Bronchial epithelial cell (primary cell): Measurements from ENCODE around the gene EIF3C. TPM values are rescaled to one million over a fixed set of nuclear protein-coding genes. Genes with fewer than 3 reads are reported as not detected.
"Not testable (repeated sequence)": the region's sequence is repeated elsewhere in the genome, so short reads cannot be mapped to it uniquely, and the experiment has no call there.

Source experiments
- DNase-seq: peaks from one replicate; pipeline ENCODE4 v3.0.0-alpha.2; 2010; ENCODE audit warnings: low read depth
- FAIRE-seq: peaks from 2 replicates; lab custom pipeline; 2011; peaks lifted over from hg19 to GRCh38; lab: Jason Lieb, UNC
- H3K27me3 ChIP-seq: 2 replicates; pipeline ENCODE4 v1.5.1; 2011; ENCODE audit warnings: low read length; ENCODE audit not compliant: control insufficient read depth, insufficient read depth
- H3K36me3 ChIP-seq: 2 replicates; pipeline ENCODE4 v1.5.1; 2011; ENCODE audit warnings: low read length; ENCODE audit not compliant: control insufficient read depth, insufficient read depth
- H3K4me3 ChIP-seq: 2 replicates; pipeline ENCODE4 v1.5.1; 2011; ENCODE audit warnings: mild to moderate bottlenecking, low read depth, low read length, control low read depth
- total RNA-seq: library from RNA; depleted of rRNA; stranded (reverse); fragments of >200 nt; gene quantifications from 2 replicates; pipeline ENCODE4 v1.2.1, GENCODE V29; 2014

Gene EIF3C
- total RNA-seq, 1 donor from 2014 or later, result 175 TPM

GRCh38 chr16:28722852-28723650 lies 11.8 kb downstream of the EIF3C start:
- not testable (repeated sequence) for H3K4me3 ChIP-seq, FAIRE-seq, H3K27me3 ChIP-seq, DNase-seq, H3K36me3 ChIP-seq

- H3K4me3 ChIP-seq, FAIRE-seq, DNase-seq, H3K36me3 ChIP-seq, H3K27me3 ChIP-seq: not testable (repeated sequence)
These were observed 20.0 kb downstream of the EIF3C start for GRCh38 chr16:28731253-28731652.

- not testable (repeated sequence) for H3K4me3 ChIP-seq, H3K36me3 ChIP-seq, H3K27me3 ChIP-seq, FAIRE-seq, DNase-seq
These were observed 21.3 kb downstream of the EIF3C start for GRCh38 chr16:28732455-28733124.

- not testable (repeated sequence) for H3K36me3 ChIP-seq, DNase-seq, H3K4me3 ChIP-seq, FAIRE-seq, H3K27me3 ChIP-seq
These were observed 28.5 kb downstream of the EIF3C start for GRCh38 chr16:28739787-28740186.

GRCh38 chr16:28740631-28741030 lies 29.4 kb downstream of the EIF3C start:
- not testable (repeated sequence) for H3K36me3 ChIP-seq, H3K4me3 ChIP-seq, H3K27me3 ChIP-seq, FAIRE-seq, DNase-seq

GRCh38 chr16:28741295-28741694 lies 30.0 kb downstream of the EIF3C start:
- not testable (repeated sequence) for DNase-seq, H3K4me3 ChIP-seq, H3K36me3 ChIP-seq, FAIRE-seq, H3K27me3 ChIP-seq

- DNase-seq, FAIRE-seq, H3K27me3 ChIP-seq, H3K36me3 ChIP-seq, H3K4me3 ChIP-seq: not testable (repeated sequence)
These were observed 35.5 kb downstream of the EIF3C start for GRCh38 chr16:28746618-28747350.

GRCh38 chr16:28749997-28750465 lies 38.8 kb downstream of the EIF3C start:
- not testable (repeated sequence) for H3K27me3 ChIP-seq, FAIRE-seq, DNase-seq, H3K4me3 ChIP-seq, H3K36me3 ChIP-seq

GRCh38 chr16:28750469-28751067 lies 39.3 kb downstream of the EIF3C start:
- not testable (repeated sequence) for H3K36me3 ChIP-seq, DNase-seq, H3K27me3 ChIP-seq, H3K4me3 ChIP-seq, FAIRE-seq

- DNase-seq, H3K4me3 ChIP-seq, H3K36me3 ChIP-seq, H3K27me3 ChIP-seq, FAIRE-seq: not testable (repeated sequence)
These were observed 40.2 kb downstream of the EIF3C start, which contains the start of gene NPIPB9 for GRCh38 chr16:28751487-28751886. Gene NPIPB9, plus strand, starts transcription at chr16:28751787.

GRCh38 chr16:28781697-28782096 lies 70.4 kb downstream of the EIF3C start:
- not testable (repeated sequence) for DNase-seq, FAIRE-seq, H3K36me3 ChIP-seq, H3K4me3 ChIP-seq, H3K27me3 ChIP-seq

GRCh38 chr16:28782357-28782756 lies 71.1 kb downstream of the EIF3C start:
- not testable (repeated sequence) for H3K27me3 ChIP-seq, H3K36me3 ChIP-seq, FAIRE-seq, DNase-seq, H3K4me3 ChIP-seq
